ENCODE results near the gene CBR1.

GRCh38 chr21:36069713-36070583 is at the start of gene CBR1:
- TF ChIP-seq YY1 (IDR thresholded peaks at IDR 0.05; ENCODE audit: insufficient read depth, insufficient read length) (no peak), ZNF274 (IDR thresholded peaks at IDR 0.05; ENCODE audit: low read depth, low read length) (no peak), SUZ12 (IDR thresholded peaks at IDR 0.05; ENCODE audit: extremely low read depth, insufficient read depth, insufficient read length) (no peak)
